ENCODE results near the gene ZDHHC11.

DNA sequence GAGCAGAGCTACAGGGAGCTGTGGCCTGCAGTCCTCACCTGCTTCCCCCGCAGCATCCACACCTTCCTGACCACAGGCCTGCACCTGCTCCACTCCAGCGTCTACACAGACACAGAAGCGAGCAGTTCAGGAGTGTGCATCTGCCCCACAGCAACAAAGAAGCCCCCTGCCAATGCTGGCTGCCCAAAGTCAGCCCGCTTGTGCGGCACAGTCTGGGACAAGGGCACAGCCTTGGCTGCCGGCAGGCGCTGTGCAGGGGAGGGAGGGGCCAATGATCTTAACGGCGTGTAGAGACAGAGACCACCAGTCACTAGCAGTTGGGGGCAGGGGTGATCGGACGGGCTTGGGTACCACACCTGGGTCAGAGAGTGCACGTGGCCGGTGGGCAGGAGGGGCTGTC is 35.2 kb upstream of the ZDHHC11 start:
- TF ChIP-seq CTCF (IDR thresholded peaks at IDR 0.05; ENCODE audit: poor library complexity) (no peak), EZH2 (IDR thresholded peaks at IDR 0.05; ENCODE audit: borderline replicate concordance) (no peak), EZH2phosphoT487 (IDR thresholded peaks at IDR 0.05; ENCODE audit: low read depth, severe bottlenecking, unreplicated experiment) (no peak)
